Keratinocyte (primary cell): Measurements from ENCODE around the gene SEMA3D. TPM values are rescaled to one million over a fixed set of nuclear protein-coding genes. Genes with fewer than 3 reads are reported as not detected.
A peak's percentile ranks its signal among the peaks of the same experiment; 100 is the strongest.

Experiments used
- DNase-seq: peaks from one replicate; pipeline ENCODE4 v3.0.0-alpha.2; 2011; ENCODE audit warnings: low read depth, missing footprints, low spot score
- FAIRE-seq: peaks from 2 replicates; lab custom pipeline; 2011; peaks lifted over from hg19 to GRCh38; lab: Jason Lieb, UNC
- H2AFZ ChIP-seq: 2 replicates; pipeline ENCODE4 v1.6.0; 2012; ENCODE audit warnings: low read length, control low read depth, inconsistent platforms; ENCODE audit not compliant: control insufficient read depth
- H3K27ac ChIP-seq: 2 replicates; pipeline ENCODE4 v1.5.1; 2011; ENCODE audit warnings: low read length; ENCODE audit not compliant: control insufficient read depth, insufficient read depth
- H3K27me3 ChIP-seq: 3 replicates; pipeline ENCODE4 v1.6.0; 2011; ENCODE audit warnings: low read length; ENCODE audit not compliant: control insufficient read depth, insufficient read depth; ENCODE audit errors: extremely low read depth
- H3K36me3 ChIP-seq, 2 experiments: 2 replicates in 1 of 2; 3 replicates in 1 of 2; pipeline ENCODE4 v1.5.1; 2011; ENCODE audit warnings: low read length in 2 of 2, mild to moderate bottlenecking in 1 of 2; ENCODE audit not compliant: control insufficient read depth in 2 of 2, insufficient read depth in 2 of 2; ENCODE audit errors: extremely low read depth in 1 of 2
- H3K4me1 ChIP-seq: 3 replicates; pipeline ENCODE4 v1.5.1; 2011; ENCODE audit warnings: low read length; ENCODE audit not compliant: control insufficient read depth, insufficient read depth; ENCODE audit errors: extremely low read depth
- H3K4me2 ChIP-seq: 3 replicates; pipeline ENCODE4 v1.6.0; 2011; ENCODE audit warnings: low read depth, low read length; ENCODE audit not compliant: control insufficient read depth, insufficient read depth; ENCODE audit errors: extremely low read depth
- H3K4me3 ChIP-seq, 3 experiments: fragments of 200-600 bp in 1 of 3; sonication (generic) in 1 of 3; 2 replicates in 2 of 3; 3 replicates in 1 of 3; pipeline ENCODE4 v1.5.1; 2011 to 2016; ENCODE audit warnings: low read length in 3 of 3, mild to moderate bottlenecking in 3 of 3, control low read depth in 2 of 3, inconsistent platforms in 1 of 3, low read depth in 1 of 3, mixed read lengths in 1 of 3, mixed run types in 1 of 3, moderate library complexity in 1 of 3; ENCODE audit not compliant: control insufficient read depth in 2 of 3, insufficient read depth in 2 of 3; ENCODE audit errors: extremely low read depth in 1 of 3
- H3K79me2 ChIP-seq: 2 replicates; pipeline ENCODE4 v1.6.0; 2012; ENCODE audit warnings: low read length; ENCODE audit not compliant: control insufficient read depth, insufficient read depth
- H3K9ac ChIP-seq: 3 replicates; pipeline ENCODE4 v1.6.0; 2011; ENCODE audit warnings: low read length; ENCODE audit not compliant: control insufficient read depth, insufficient read depth; ENCODE audit errors: extremely low read depth
- H3K9me1 ChIP-seq: 3 replicates; pipeline ENCODE4 v1.6.0; 2011; ENCODE audit warnings: low read length; ENCODE audit not compliant: control insufficient read depth, insufficient read depth; ENCODE audit errors: extremely low read depth
- H3K9me3 ChIP-seq: 2 replicates; pipeline ENCODE4 v1.5.1; 2012; ENCODE audit warnings: low read depth, low read length; ENCODE audit not compliant: control insufficient read depth
- H4K20me1 ChIP-seq: 3 replicates; pipeline ENCODE4 v1.6.0; 2011; ENCODE audit warnings: low read length; ENCODE audit not compliant: control insufficient read depth, insufficient read depth; ENCODE audit errors: extremely low read depth
- CTCF ChIP-seq, 3 experiments: IDR thresholded peaks in 1 of 3; conservative IDR thresholded peaks in 1 of 3; optimal IDR thresholded peaks in 1 of 3; 2 replicates in 2 of 3; 3 replicates in 1 of 3; pipeline versions ENCODE3 to v1.5.1; 2011; ENCODE audit warnings: low read length in 3 of 3, mild to moderate bottlenecking in 3 of 3, moderate library complexity in 2 of 3, control low read depth in 1 of 3, inconsistent platforms in 1 of 3; ENCODE audit not compliant: insufficient read depth in 2 of 3; ENCODE audit errors: extremely low read depth in 1 of 3
- EZH2 ChIP-seq: IDR thresholded peaks from one replicate; pipeline ENCODE4 v1.6.1; 2012; ENCODE audit warnings: inconsistent platforms, mild to moderate bottlenecking, low read length, moderate library complexity
- dilution Hi-C: fragments of 300-500 bp; cut with MboI; formaldehyde crosslinking; loops from one replicate; pipeline ENCODE4 v1.7.0; 2020; ENCODE audit warnings: low sequenced_read_pairs; ENCODE audit not compliant: extremely low pct_ligation_motif_present
- polyA plus RNA-seq, 5 experiments: library from polyadenylated mRNA; depleted of rRNA in 3 of 5; stranded (reverse) in 3 of 5; stranded (forward) in 1 of 5; unstranded in 1 of 5; fragments of >200 nt; gene quantifications; 1 replicate in 1 of 5; 2 replicates in 3 of 5; 3 replicates in 1 of 5; pipeline versions ENCODE4 v1.2.1 to v1.2.3, GENCODE V29; 2011 to 2012; ENCODE audit warnings: missing spikeins in 2 of 5, low read depth in 1 of 5, low replicate concordance in 1 of 5

The SEMA3D gene
- polyA plus RNA-seq, 1 donor (not counting 4 experiments of a cell fraction or from before 2014, with no cell fraction given), result 5.2 TPM

GRCh38 chr7:85001495-85002345, 185.1 kb downstream of the SEMA3D start:
- dilution Hi-C loops, result loop anchor here (25.0 kb wide), 1 partner anchor 1064 kb away; no protein-coding TSS in a partner anchor
- H4K20me1 ChIP-seq, result no peaks in the 10 kb centered on the region
- no peak overlapping the region for H2AFZ ChIP-seq
- FAIRE-seq, result peak; percentile 13
- H3K4me3 ChIP-seq, result no peak overlapping the region
- no peaks in the 10 kb centered on the region for H3K79me2 ChIP-seq
- H3K9me1 ChIP-seq, result no peaks in the 10 kb centered on the region
- TF ChIP-seq CTCF (optimal IDR thresholded peaks at IDR 0.05 in 1 of 3, IDR thresholded peaks at IDR 0.05 in 1 of 3, conservative IDR thresholded peaks at IDR 0.05 in 1 of 3; ENCODE audit: extremely low read depth in 1 of 3, insufficient read depth in 2 of 3, low read length in 3 of 3), result no peak
- TF ChIP-seq EZH2, result no peak
- H3K9ac ChIP-seq, result no peak overlapping the region
- DNase-seq, result no peak
- H3K27me3 ChIP-seq, result no peaks in the 10 kb centered on the region
- no peaks in the 10 kb centered on the region for H3K9me3 ChIP-seq
- H3K36me3 ChIP-seq, result no peaks in the 10 kb centered on the region
- H3K4me1 ChIP-seq, result no peaks in the 10 kb centered on the region
- no peak overlapping the region for H3K4me2 ChIP-seq
- no peak overlapping the region for H3K27ac ChIP-seq

DNA sequence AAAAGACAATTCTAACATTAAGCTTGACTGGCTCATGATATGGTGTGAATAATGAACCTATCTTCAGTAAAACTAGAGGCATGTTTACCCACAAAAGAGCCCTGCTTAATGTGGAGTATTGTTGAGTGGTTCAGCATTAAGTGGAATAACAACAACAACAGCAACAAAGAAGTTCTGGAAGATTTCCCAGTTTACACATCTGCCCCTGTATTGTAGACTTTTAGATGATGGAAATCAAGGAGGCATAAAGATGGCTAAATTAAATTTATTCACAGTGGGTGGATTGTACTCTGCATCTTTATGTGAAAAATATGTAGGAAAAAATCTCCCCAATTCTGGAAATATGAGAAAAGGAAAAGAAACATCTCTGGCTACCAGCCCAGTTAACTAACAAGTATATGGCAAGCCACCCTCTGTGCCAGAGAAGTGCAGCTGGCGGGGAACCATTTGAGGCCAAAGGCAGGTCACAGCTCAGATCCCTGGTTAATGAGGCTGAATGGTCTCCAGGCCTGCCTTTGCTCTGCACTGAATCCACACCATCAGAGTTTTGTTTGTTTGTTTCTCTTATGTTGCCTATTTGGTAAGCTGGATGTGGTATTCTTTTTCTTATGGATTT, 186.0 kb downstream of the SEMA3D start:
- DNase-seq, result no peak
- Histone ChIP-seq H3K27ac (no peak overlapping the region), H3K79me2 (no peaks in the 10 kb centered on the region), H3K9me3 (no peaks in the 10 kb centered on the region), H3K36me3 (no peaks in the 10 kb centered on the region), H3K9me1 (no peaks in the 10 kb centered on the region), H3K27me3 (no peaks in the 10 kb centered on the region), H2AFZ (no peak overlapping the region), H3K4me3 (no peak overlapping the region), H3K4me2 (no peak overlapping the region), H4K20me1 (no peaks in the 10 kb centered on the region), H3K4me1 (no peaks in the 10 kb centered on the region), H3K9ac (no peak overlapping the region)
- TF ChIP-seq CTCF (optimal IDR thresholded peaks at IDR 0.05 in 1 of 3, IDR thresholded peaks at IDR 0.05 in 1 of 3, conservative IDR thresholded peaks at IDR 0.05 in 1 of 3; ENCODE audit: extremely low read depth in 1 of 3, insufficient read depth in 2 of 3, low read length in 3 of 3), result no peak
- no peak for TF ChIP-seq EZH2
- no peak for FAIRE-seq
- dilution Hi-C loops, result loop anchor here (25.0 kb wide), 1 partner anchor 1064 kb away; no protein-coding TSS in a partner anchor
